Suppressor macrophage treated with lipopolysaccharide for 1 hour (primary cell): ENCODE data around the gene IGSF9B.

Experiments used
- DNase-seq, 3 donors: peaks; one replicate each; pipeline ENCODE4 v3.0.0-alpha.2; 2020 to 2022

The IGSF9B gene

DNA sequence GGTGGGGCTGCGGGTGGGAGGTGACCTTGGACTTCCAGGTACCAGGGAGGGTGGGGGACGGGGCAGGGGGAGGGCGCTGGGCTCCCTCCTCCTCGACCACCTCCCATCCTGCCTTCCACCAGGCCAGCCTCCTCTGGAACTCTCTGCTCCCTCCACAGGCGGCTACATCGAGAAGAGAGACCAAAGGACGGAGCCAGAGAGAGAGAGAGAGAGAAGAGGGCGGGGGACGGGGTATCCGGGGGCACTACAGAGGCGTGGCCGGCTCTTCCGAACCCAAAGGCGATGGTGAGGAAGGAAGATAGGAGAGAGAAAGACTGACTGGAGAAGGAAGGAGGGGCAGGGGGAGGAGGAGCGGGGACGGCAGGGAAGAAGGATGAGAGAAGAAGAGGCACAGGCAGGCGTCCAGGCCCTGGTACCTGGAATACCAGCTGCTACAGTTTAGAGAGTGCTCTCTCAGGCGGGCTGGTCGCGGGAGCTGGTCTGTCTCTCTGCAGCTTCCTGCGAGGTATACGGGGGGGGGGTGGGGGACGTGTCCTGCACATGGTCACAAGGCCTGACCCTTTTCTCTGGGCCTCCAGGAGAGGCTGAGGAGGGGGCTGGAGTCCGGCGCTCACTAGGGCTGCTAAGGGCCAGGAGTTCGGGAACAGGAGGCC, 38.0 kb downstream of the IGSF9B start:
- no peak for DNase-seq

DNA sequence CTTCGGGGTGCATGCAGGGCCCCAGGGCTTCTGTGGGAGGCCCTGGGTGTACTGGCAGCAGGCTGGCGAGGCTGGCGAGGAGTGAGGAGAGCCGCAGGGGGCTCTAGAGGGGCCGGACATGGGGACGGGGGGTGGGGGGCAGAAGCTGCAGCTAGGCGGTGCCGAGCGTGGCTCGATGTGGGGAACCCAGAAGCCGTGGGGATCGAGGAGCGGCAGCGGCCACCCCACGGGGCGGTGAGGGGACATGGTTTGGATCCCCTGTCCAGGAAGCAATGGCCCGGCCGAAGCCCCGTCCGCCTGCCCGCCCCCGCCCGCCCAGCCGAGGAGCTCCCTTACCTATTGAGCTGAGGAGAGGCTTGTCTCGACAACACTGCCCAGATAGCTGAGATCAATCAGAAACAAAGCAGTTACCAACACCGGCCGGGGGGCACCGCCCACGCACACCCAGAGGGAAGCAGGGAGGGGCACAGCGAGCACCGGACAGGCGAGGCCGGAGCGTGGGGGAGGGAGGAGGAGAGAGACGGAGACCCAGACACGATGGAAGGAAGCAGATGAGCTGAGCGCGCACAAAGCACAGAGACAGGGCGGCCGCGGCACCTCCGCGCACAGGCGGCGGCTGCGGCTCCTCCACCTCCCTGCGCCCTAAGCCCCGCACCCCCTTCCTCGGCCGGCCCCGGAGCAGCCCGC, 38.7 kb downstream of the IGSF9B start:
- no peak for DNase-seq

- no peak for DNase-seq
Measured at GRCh38 chr11:133916784-133917440, 39.9 kb downstream of the IGSF9B start.

DNA sequence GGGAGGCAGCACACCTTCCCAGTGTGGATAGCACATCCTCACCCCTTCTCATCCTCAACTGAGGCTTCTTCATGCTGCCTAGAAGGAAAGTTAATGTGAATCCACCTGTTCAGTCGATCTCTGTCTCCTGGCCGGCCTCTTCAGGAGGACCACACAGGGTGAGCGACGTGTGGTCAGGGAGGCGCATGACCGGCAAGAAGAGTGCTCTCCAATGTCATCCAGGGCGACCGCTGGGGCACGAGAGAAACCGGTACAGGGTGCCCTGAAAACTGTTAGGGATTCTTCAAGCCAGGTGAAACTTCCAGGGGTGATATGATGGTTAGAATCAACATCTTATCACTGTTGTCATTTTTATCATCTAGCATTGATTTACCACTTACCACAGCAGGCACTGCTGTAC, 43.0 kb downstream of the IGSF9B start:
- DNase-seq: no peak

DNA sequence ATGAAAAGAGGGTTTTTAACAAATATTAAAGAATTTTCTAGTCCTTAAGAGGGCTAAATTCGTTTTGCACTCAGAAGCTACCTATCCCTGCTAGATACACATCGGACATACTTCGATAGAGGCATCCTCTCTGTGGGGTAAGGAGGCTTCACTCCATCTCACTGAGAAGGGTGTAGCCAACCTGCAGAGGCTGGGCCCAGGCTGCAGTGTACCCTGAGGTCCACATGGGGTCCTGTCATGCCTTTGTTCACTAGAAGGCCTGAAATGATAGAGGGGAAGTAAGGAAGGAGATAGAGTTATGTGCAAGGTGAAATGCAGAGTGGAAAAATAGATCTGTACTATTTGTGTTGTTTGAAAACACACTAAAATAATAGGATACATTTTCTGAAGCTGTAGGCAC, 45.6 kb downstream of the IGSF9B start:
- DNase-seq: no peak

DNA sequence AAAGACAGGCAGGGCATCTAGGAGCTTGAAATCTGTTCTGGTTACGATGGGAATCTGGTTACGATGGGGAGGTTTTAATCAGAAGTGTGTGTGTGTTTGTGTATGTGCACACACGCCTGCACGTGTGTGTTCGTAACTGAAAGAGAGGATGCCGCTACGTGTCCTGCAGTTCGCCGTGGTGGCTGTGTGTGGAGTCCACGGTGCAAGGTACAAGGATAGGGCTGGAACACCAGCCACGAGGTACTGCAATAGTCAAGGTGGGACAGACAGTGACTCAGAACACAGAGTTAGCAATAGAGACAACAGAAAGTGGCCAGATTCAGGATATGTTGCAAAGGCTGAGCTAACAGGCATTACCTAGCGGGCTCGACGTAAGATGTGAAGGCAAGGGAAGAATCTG, 46.7 kb downstream of the IGSF9B start:
- DNase-seq: no peak

- no peak for DNase-seq
Measured at GRCh38 chr11:133908827-133909226, 47.9 kb downstream of the IGSF9B start.

GRCh38 chr11:133907841-133908241, 48.9 kb downstream of the IGSF9B start:
- DNase-seq: no peak

- no peak for DNase-seq
Measured at GRCh38 chr11:133907216-133907615, 49.6 kb downstream of the IGSF9B start.

DNA sequence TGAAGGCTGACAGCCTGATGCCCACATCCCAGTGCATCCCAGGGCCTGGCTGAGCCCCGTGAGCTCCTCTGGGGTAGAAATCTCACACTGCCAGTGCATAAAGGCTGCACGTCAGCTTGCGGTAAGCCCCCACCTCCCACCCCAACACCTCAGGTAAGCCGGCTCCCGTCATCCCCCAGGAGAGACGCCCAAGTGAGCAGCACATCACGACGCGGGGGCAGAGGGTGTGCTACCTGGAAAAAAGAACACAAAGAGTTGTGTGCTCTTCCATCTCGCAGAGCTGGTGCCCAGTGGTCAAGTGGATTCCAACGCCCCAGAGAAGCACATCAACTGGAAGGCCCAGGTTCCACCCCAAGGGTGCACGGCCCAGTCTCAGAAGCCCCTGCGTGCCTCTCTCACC, 50.0 kb downstream of the IGSF9B start:
- no peak for DNase-seq

DNA sequence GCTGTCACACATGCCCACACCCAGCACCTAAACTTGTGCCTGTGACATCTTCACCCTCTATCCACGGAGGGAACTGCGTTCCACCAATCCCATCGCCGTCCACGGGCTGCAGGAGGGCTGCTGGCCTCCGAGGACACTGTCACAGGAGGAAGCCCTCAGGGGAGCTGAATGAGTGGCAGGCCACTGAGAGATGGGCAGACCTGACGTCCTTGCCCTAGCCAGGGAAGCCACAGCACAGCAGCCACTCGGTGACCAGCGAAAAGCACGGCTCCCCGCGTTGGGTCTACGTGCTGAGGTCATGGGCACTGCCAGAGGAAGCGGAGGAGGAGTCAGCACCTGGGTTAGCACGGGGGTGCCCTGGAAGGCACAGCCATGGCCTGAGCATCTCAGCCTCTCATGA, 50.5 kb downstream of the IGSF9B start:
- DNase-seq: no peak

DNA sequence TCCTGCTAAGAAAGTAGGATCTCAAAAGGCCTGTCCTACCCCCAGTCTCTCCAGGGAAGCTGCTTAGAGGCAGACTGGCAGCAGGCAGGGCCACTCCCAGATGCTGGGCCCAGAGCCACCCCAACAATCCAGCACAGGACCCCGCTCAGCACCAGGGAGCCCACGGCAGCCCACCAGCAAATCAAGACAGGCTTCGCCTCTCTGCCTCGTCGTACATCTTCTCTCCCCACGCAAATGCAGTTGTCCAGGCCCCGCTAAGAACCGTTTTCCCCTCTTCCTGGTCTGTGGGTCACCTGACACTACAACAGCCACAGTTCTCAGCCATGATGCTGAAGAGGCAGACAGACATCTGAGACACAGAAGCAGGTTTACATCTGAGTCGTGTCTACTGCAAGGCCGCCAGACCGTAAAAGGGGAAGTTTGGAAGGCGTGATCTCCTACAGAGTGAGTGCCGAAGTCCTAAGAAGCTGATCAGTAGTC, 51.1 kb downstream of the IGSF9B start:
- DNase-seq: no peak

- DNase-seq: no peak
Measured at GRCh38 chr11:133904818-133905515, 51.8 kb downstream of the IGSF9B start.

- DNase-seq: no peak
Measured at GRCh38 chr11:133903875-133904817, 52.6 kb downstream of the IGSF9B start.

DNA sequence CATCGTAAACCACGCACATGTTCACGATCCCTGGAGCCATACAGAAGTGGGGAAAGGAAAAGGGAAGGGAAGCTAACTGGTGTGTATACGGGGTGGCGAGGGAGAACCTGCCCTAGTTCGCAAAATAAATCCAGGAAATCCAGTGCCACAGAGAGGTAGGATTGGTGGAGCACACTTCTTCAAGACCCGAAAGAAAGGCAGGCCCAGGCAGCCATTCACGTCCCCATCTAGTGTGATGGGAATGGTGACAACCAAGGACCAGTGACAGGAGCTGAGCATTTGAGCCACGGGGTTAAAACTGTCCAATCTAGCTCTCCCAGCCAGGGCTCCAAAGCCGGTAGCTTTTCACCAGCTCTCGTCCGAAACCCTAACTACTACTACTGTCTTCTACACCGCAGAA, 53.7 kb downstream of the IGSF9B start:
- DNase-seq: no peak

- no peak for DNase-seq
Measured at GRCh38 chr11:133902506-133902905, 54.3 kb downstream of the IGSF9B start.

GRCh38 chr11:133901999-133902398, 54.8 kb downstream of the IGSF9B start:
- no peak for DNase-seq

- no peak for DNase-seq
Measured at GRCh38 chr11:133901316-133901715, 55.5 kb downstream of the IGSF9B start.

GRCh38 chr11:133900176-133901105, 56.3 kb downstream of the IGSF9B start:
- no peak for DNase-seq

GRCh38 chr11:133898770-133899115, 58.0 kb downstream of the IGSF9B start:
- no peak for DNase-seq

- DNase-seq: no peak
Measured at GRCh38 chr11:133898031-133898769, 58.6 kb downstream of the IGSF9B start.
